Measurements from ENCODE around the gene SCARB2.

DNA sequence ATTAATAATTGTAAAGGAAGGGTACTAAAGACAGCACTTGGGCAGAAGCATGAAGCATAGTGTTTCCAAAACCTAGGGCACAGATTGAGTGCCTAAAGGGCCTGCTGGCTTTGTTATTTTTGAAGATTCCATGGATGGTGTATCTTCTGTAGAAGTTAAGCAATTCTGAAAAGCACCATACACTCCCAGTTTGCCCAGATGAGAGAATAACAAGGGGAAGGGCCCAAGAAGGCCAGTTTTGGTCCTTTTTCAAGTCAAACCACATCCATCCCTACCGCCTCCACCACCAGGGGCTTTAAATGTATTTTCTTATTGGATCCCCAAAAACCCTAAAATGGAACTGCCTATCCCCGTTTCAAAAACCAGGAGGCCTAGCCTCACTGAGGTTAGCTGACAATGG lies 17.2 kb downstream of the SCARB2 start:
- no peak for TF ChIP-seq SMC3 (IDR thresholded peaks at IDR 0.05; ENCODE audit: low read depth, low read length)
- TF ChIP-seq MXI1 (IDR thresholded peaks at IDR 0.05; ENCODE audit: borderline replicate concordance, low read depth, low read length): no peak
- TF ChIP-seq, protein P1, sequence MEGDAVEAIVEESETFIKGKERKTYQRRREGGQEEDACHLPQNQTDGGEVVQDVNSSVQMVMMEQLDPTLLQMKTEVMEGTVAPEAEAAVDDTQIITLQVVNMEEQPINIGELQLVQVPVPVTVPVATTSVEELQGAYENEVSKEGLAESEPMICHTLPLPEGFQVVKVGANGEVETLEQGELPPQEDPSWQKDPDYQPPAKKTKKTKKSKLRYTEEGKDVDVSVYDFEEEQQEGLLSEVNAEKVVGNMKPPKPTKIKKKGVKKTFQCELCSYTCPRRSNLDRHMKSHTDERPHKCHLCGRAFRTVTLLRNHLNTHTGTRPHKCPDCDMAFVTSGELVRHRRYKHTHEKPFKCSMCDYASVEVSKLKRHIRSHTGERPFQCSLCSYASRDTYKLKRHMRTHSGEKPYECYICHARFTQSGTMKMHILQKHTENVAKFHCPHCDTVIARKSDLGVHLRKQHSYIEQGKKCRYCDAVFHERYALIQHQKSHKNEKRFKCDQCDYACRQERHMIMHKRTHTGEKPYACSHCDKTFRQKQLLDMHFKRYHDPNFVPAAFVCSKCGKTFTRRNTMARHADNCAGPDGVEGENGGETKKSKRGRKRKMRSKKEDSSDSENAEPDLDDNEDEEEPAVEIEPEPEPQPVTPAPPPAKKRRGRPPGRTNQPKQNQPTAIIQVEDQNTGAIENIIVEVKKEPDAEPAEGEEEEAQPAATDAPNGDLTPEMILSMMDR (conservative IDR thresholded peaks at IDR 0.05; ENCODE audit: low read depth, low read length): no peak
